GM18867 (cell line): ENCODE results near the gene DUSP8.
"Not testable (repeated sequence)": the region's sequence is repeated elsewhere in the genome, so short reads cannot be mapped to it uniquely, and the experiment has no call there.

Experiments used
- ATAC-seq: cut with Tn5 transposase; IDR thresholded peaks from one replicate; pipeline ENCODE4 v1.9.1; 2021; ENCODE audit warnings: mild to moderate bottlenecking, moderate library complexity; ENCODE audit not compliant: unreplicated experiment

DUSP8 gene

DNA sequence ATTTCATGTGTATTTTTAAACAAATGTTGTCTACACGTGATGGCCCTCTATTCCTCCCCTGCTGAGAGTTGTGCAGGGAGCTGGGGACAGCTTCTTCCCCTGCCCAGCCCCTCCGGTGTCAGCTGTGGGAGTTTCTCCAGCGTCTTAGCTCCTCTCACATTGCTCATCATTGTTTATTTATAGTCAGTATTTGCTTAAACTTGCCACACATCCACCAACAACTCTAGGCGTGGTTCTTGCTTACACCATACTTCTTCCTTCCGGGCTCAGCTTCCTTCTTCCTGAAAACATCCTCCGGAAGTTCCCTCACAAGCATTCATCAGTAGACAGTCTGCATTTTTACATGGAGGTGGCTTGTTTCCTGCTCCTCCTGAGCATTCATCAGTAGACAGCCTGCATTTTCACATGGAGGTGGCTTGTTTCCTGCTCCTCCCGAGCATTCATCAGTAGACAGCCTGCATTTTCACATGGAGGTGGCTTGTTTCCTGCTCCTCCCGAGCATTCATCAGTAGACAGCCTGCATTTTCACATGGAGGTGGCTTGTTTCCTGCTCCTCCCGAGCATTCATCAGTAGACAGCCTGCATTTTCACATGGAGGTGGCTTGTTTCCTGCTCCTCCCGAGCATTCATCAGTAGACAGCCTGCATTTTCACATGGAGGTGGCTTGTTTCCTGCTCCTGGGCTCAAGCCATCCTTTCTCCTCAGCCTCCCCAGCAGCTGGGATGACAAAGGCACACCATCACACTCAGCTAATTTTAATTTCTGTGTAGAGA is 17.3 kb upstream of the DUSP8 start:
- ATAC-seq = not testable (repeated sequence)

- no peak for ATAC-seq
Measured at GRCh38 chr11:1586699-1587098, 14.6 kb upstream of the DUSP8 start.

DNA sequence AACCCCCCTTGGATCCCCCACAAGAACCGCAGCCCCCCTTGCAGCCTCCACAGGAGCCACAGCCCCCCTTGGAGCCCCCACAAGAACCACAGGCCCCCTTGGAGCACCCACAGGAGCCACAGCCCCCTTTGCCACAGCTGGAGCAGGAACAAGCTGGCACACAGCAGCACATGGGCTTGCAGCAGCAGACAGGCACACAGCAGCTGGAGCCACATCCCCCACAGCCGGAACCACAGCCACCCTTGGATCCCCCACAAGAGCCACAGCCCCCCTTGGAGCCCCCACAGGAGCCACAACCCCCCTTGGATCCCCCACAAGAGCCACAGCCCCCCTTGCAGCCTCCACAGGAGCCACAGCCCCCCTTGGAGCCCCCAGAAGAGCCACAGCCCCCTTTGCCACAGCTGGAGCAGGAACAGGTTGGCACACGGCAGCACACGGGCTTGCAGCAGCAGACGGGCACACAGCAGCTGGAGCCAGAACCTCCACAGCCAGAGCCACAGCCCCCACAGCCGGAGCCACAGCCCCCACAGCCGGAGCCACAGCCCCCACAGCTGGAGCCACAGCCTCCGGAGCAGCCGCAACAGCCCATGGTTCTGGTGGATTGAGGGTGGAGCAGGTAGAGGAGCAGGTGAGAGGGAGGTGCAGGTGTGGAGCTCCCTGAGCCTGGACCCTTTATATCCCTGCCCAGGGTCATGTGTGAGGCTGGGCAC is 12.7 kb upstream of the DUSP8 start, which contains the start of gene KRTAP5-1:
Gene KRTAP5-1, minus strand, starts transcription at position 623 of the 710 bp plus-strand sequence. Its CDS starts 34 bp downstream, at position 589.
- not testable (repeated sequence) for ATAC-seq

DNA sequence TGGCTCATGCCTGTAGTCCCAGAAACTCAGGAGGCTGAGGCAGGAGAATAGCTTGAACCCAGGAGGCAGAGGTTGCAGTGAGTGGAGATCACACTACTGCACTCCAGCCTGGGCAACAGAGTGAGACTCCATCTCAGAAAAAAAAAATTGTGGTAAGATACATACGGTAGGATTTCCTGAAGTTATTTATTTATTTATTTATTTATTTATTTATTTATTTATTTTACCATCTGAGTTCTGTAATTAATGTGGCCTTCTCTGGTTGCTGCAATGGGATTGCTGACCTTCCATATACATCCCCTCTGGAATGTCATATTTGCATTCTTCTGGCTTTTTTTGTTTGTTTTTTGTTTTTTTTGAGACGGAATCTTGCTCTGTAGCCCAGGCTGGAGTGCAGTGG is 10.8 kb upstream of the DUSP8 start:
- ATAC-seq = not testable (repeated sequence)

DNA sequence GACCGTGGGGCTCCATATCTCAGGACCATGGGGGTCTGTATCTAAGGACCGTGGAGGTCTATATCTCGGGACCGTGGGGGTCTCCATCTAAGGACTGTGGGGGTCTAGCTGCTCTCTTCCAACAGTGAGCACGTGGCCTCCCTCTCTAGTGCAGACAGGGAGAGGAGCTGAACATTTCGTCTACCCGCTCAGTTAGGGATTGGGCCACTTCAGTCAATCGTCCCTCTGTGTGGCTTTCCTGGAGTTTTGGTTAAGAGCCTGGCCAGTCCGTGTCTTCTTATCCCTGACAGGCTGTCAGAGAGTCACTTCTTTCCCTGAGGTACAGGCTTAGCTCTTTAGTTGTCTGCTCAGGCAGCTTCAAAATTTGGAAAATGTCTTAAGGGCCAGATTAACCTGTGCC is 9.9 kb upstream of the DUSP8 start:
- ATAC-seq = no peak

DNA sequence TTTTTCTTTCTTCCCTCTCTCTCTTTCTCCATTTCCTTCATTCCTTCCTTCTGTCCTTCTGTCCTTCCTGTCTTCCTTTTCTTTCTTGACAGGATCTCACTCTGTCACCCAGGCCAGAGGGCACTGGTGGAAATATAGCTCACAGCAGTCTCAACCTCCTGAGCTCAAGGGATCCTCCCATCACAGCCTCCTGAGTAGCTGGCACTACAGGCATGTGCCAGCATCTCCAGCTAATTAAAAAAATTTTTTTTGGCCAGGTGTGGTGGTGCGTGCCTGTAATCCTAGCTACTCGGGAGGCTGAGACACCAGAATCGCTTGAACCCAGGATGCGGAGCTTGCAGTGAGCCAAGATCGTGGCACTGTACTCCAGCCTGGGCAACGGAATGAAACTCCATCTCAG is 4.8 kb upstream of the DUSP8 start:
- no peak for ATAC-seq

- not testable (repeated sequence) for ATAC-seq
Measured at GRCh38 chr11:1575756-1576155, 3.7 kb upstream of the DUSP8 start.

DNA sequence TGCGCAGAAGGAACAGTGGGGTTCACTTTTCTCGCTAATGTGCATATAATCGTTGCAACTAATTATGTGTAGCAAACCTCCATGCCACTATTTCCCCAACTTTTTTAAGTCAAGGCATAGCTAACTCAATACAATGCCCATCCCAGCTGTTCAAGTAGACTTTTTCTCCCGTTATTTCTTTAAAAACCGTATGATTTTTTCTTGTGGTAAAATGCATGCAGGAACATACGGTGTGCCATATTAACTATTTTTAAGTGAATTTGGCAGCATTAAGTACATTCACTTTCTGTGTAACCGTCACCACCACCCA is 2.8 kb upstream of the DUSP8 start:
- ATAC-seq = no peak

DNA sequence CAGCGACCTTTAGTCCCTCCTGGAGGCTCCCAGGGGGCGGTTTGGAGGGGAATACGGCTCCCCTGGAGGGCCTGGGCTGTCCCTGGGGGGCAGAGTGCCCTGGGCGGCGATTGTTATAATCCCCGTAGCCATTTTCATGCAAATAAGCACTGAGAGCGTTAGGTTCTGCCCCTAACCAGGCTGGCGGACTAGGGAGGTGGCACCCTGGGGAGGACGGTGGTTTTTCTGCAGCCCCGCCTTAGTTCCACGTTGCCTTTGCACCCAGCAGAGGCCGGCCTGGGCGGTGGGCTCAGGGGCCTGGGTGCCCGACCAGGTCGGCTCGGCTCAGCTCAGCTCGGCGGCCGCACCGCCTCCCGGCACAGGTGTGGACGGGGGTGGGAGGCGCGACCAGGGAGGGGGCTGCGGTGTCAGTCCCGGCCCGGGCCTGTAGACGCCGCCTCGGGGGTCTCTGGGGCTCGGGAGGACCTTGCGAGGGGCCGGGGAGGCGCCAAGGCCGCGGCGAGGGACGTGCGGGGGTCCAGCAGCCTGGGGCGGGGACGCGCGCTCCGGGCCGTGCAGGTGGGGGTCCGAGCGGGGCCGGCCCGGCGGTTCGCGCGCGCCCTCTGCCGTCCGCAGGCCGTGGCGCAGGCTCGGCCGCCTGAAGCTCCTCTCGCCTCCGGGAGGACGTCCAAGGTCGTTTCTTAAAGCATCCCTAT is 2.3 kb upstream of the DUSP8 start:
- ATAC-seq = peak; percentile 41

GRCh38 chr11:1573903-1574237 is 1.8 kb upstream of the DUSP8 start:
- ATAC-seq = no peak

GRCh38 chr11:1573077-1573902 is 1.2 kb upstream of the DUSP8 start:
- no peak for ATAC-seq

GRCh38 chr11:1571760-1572196 is 293 bp downstream of the DUSP8 start:
- no peak for ATAC-seq

DNA sequence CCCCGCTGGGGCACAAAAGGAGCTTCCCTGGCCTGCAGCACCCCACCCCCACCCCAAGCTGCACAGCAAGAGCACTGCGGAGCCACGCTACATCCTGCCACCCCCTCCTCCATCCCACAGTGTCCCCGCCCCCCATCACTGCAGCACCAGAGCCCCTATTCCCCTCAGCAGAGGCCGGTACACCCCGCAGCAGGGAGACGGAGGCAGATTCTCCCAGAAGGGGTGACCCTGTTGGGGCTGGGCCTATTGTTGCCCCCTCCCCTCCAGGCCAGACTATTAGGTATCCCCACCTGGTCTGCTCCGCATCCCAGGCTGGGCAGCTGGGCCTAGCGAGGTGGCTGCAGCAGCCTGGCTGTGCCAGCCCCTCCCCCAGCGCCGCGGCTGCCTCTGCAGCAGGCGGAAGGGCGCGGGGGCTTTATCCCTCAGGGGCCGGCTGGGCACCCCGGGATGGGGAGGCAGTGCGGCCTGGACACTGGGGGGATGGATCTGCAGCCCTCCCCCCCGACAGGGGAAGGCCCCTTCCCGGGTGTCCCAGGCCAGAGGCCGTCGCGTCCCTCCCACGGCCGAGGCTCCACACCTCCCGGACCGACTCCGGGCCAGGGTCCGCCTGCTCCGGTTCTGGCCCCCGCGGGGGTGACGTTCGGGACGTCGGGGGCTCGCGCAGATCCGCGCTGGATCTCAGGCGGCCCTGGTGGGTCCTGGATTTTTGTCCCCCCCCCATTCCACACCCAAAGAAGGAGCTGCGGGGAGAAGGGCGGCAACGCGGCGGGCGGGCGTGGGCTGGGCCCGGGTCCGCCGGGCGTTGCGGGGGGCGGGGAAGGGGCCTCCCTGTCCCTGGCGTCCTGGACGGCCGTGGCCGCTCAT is 943 bp downstream of the DUSP8 start:
- ATAC-seq = no peak

GRCh38 chr11:1570531-1570895 is 1.6 kb downstream of the DUSP8 start:
- ATAC-seq = no peak

DNA sequence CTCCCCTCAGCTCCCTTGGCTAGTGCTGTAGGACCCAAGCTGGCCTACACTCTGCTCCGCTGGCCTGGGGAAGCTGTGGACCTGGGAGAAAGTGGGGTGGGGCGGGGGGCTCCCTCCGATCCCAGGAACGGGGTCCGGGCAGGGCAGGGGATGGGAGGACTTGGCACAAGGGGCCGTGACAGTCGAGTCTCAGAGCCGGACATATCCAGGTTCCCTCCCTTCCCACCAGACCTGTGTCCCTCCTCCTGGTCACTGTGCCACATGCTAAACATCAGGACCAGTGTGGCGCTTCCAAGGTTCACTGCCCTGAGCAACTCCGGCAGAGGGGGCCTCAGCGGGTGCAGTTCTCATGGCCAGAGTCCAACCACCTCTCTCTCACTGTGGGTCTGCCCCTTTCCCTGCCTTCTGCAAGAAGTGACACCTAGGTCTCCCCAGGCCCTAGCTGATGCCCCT is 2.0 kb downstream of the DUSP8 start:
- ATAC-seq = no peak

GRCh38 chr11:1569251-1569780 is 2.8 kb downstream of the DUSP8 start:
- no peak for ATAC-seq

- no peak for ATAC-seq
Measured at GRCh38 chr11:1568441-1568911, 3.6 kb downstream of the DUSP8 start.

DNA sequence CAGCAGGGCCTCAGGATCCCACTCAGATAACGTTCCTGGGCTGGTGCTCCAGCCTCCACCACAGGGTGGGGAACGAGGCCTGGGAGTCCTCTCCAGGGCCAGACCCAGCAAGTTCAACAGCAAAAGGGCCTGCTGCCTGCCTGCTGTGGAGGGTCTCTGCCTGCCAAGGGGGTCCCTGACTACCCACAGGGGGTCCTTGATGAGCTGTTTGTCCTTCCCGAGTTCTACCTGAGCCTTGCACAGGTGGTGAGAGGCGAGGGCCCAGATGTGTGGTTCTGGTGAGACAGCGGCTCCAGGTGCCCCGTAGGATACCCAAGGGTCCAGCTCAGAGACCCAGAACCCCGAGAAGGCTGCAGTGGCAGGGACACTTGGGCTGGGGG is 4.4 kb downstream of the DUSP8 start:
- no peak for ATAC-seq

- ATAC-seq = no peak
Measured at GRCh38 chr11:1567052-1567720, 4.9 kb downstream of the DUSP8 start.
